IgD-negative memory B cell (primary cell): ENCODE results near the gene WNT11. TPM values are rescaled to one million over a fixed set of nuclear protein-coding genes. Genes with fewer than 3 reads are reported as not detected.
"Not testable (repeated sequence)": the region's sequence is repeated elsewhere in the genome, so short reads cannot be mapped to it uniquely, and the experiment has no call there.

Experiments
- H3K27ac Mint-ChIP-seq, 3 donors: one replicate each; pipeline ENCODE4 v1.8.0; 2020 to 2022; ENCODE audit warnings: mild to moderate bottlenecking in 3 of 3, mixed read lengths in 3 of 3, moderate library complexity in 1 of 3
- H3K27me3 Mint-ChIP-seq: one replicate; pipeline ENCODE4 v1.8.0; 2021; ENCODE audit warnings: mixed read lengths
- H3K36me3 Mint-ChIP-seq: one replicate; pipeline ENCODE4 v1.8.0; 2020; ENCODE audit warnings: mild to moderate bottlenecking, mixed read lengths
- H3K4me1 Mint-ChIP-seq, 3 donors: one replicate each; pipeline ENCODE4 v1.8.0; 2020 to 2022; ENCODE audit warnings: mixed read lengths in 3 of 3, mild to moderate bottlenecking in 1 of 3
- H3K4me3 Mint-ChIP-seq, 4 donors: one replicate each; pipeline ENCODE4 v1.8.0; 2020 to 2022; ENCODE audit warnings: mild to moderate bottlenecking in 4 of 4, mixed read lengths in 4 of 4, moderate library complexity in 3 of 4
- H3K9me3 Mint-ChIP-seq, 3 donors: one replicate each; pipeline ENCODE4 v1.8.0; 2020 to 2021; ENCODE audit warnings: mixed read lengths in 3 of 3, mild to moderate bottlenecking in 1 of 3
- polyA plus RNA-seq: library from polyadenylated mRNA; unstranded; fragments of 300-500 nt; fragmentation: Illumina TruSeq; gene quantifications from one replicate; pipeline ENCODE4 v1.2.3, GENCODE V29; 2021

WNT11 gene
- polyA plus RNA-seq, 1 donor from 2014 or later: not detected

DNA sequence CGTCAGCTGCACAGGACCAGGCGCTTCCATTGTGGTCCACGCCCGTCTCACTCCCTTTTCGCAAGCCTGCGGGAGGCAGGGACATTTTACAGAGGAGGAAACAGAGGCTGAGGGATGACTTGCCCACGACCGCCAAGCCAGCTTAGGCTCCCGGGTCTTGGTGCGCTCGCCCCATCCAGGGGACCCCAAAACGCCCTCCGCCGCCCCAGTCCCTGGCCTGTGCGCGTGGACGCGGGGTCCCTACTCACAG lies 300 bp downstream of the WNT11 start:
- H3K27ac Mint-ChIP-seq: no peak overlapping the region
- no peaks in the 10 kb centered on the region for H3K9me3 Mint-ChIP-seq
- peaks cover 30% of the 10 kb centered on the region for H3K27me3 Mint-ChIP-seq

DNA sequence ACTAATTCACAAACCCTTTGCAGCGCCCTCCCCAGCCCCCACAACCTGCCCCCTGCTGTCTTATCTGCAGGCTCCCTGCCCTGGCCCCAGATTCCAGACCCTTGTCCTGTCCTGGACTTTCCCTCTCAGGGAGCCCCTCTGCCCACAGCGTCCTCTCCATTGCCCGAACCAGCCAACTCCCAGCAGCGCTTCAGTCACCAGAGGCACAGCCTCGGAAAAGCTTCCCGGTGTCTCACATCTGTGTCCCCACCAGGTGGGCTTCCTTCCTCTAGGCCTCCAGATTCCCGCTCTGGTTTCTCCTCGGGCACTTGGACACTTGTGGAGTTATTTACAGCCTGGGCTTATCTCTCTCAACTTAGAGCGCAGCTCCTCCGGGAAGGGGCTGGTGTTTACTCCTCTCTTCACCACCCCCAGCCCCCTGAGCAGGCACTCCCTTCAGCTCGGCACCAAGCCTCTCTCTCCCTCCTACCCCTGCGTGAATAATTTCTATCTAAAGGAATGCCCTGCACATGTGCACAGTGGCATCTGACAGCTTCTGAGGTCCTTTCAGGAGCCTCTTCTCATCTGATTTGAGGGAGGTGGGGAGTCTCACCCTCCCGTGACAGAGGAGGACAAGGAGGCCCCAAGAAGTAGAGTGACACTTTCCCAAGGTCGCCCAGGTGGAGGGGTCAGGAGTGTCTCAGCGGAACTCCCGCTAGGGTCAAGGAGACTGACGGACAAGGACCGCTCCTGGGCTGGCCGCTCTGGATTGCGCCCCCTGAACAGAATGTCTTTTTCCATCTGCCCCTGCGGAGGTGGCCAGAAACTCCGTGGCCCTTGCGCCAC lies 838 bp downstream of the WNT11 start:
- Mint-ChIP-seq H3K36me3 (peaks cover 1% of the 10 kb centered on the region), H3K4me1 (peaks cover 0 to 12% (median 10%) of the 10 kb centered on the region in 3 donors), H3K27ac (no peak overlapping the region), H3K9me3 (no peaks in the 10 kb centered on the region), H3K4me3 (peak overlapping the region; percentile 59 to 84 (median 74)), H3K27me3 (peaks cover 28% of the 10 kb centered on the region)

More for the DNA sequence above, 300 bp downstream of the WNT11 start:
- H3K36me3 Mint-ChIP-seq: no peaks in the 10 kb centered on the region
- peaks cover 0 to 12% (median 10%) of the 10 kb centered on the region in 3 donors for H3K4me1 Mint-ChIP-seq
- peak overlapping the region; percentile 59 to 84 (median 74) for H3K4me3 Mint-ChIP-seq

DNA sequence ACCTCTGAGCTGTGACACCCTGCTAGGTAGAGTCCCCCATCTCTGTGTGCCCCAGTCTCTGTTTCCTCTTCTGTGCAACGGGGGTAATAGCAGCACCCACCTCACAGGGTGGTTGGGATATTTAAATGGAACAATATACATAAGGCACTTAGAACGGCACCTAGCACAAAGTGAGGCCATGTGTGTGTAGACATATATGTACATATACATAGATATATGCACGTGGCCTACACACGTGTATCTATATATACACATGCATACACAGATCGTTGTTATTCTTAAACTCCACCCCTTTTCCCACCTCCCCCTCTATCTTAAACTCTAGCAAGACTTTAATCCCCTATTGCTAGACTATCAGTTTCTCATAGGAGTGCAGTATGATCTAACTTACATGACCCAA lies 2.4 kb downstream of the WNT11 start:
- H3K27ac Mint-ChIP-seq: no peak overlapping the region
- peaks cover 29% of the 10 kb centered on the region for H3K27me3 Mint-ChIP-seq
- H3K4me3 Mint-ChIP-seq: peak overlapping the region in 1 of 4 donors; percentile 60
- peaks cover 1% of the 10 kb centered on the region for H3K36me3 Mint-ChIP-seq
- H3K4me1 Mint-ChIP-seq: peaks cover 0 to 12% (median 10%) of the 10 kb centered on the region in 3 donors
- no peaks in the 10 kb centered on the region for H3K9me3 Mint-ChIP-seq

- Mint-ChIP-seq H3K9me3 (no peaks in the 10 kb centered on the region), H3K27ac (no peak overlapping the region), H3K36me3 (peaks cover 1% of the 10 kb centered on the region), H3K27me3 (peaks cover 27% of the 10 kb centered on the region), H3K4me1 (peaks cover 0 to 12% (median 10%) of the 10 kb centered on the region in 3 donors), H3K4me3 (no peak overlapping the region)
Measured at GRCh38 chr11:76203131-76203925, 3.0 kb downstream of the WNT11 start.

GRCh38 chr11:76201672-76202412 lies 4.5 kb downstream of the WNT11 start:
- H3K27me3 Mint-ChIP-seq: peaks cover 20% of the 10 kb centered on the region
- no peak overlapping the region for H3K4me3 Mint-ChIP-seq

GRCh38 chr11:76201056-76201455 lies 5.2 kb downstream of the WNT11 start:
- H3K27me3 Mint-ChIP-seq: peaks cover 17% of the 10 kb centered on the region
- H3K9me3 Mint-ChIP-seq: no peaks in the 10 kb centered on the region

More at GRCh38 chr11:76201672-76202412, 4.5 kb downstream of the WNT11 start:
- Mint-ChIP-seq H3K36me3 (peaks cover 4% of the 10 kb centered on the region), H3K9me3 (no peaks in the 10 kb centered on the region), H3K4me1 (peaks cover 0 to 8% (median 7%) of the 10 kb centered on the region in 3 donors), H3K27ac (no peak overlapping the region)

DNA sequence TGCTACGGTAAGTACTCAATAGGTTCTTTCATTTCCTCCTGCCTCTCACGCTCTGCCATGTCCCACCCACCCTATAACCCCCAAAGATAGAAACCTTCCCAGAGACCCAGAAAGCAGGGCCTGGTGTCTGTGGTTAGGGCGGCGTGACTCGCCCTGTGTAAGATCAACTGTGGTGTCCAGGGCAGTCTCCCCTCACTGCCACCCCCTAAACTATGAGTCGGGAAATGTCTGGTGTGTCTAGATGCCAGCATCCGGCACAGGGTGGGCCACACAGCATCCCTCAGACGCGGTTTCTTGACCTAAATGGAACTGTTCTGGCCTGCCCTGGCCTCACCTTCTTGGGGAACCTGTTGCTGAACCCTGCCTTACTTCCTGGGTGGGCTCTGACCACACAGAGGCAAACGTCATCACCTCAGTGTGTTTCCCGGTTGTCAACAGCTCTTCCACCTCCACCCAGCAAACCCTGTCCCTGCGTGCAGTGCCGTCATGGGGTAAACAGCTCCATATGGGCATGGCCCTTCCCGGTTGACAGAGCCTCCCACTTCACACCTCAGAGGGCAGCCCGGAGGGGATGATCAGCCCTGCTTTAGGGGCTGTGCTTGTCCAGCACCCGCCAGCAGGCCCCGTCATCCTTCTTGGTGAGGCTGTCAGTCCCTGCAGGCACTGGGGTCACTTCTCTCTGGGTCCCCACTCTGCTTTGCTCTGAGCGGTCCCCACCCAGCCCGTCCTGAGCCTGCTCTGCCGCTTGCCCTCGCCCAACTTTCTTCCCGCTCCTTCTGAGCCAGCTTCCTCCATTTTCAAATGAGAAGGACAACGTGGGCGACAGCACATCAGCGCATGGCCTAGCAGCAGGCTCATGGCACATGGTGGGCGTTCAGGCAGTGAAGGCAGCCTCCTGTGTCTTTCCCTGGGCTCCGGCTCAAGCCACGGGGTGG lies 6.0 kb downstream of the WNT11 start:
- peaks cover 6% of the 10 kb centered on the region for H3K36me3 Mint-ChIP-seq
- H3K27ac Mint-ChIP-seq: peak overlapping the region in 1 of 3 donors; percentile 62
- H3K9me3 Mint-ChIP-seq: no peaks in the 10 kb centered on the region
- no peak overlapping the region for H3K4me3 Mint-ChIP-seq
- H3K27me3 Mint-ChIP-seq: peaks cover 11% of the 10 kb centered on the region
- no peaks in the 10 kb centered on the region for H3K4me1 Mint-ChIP-seq

More at GRCh38 chr11:76201056-76201455, 5.2 kb downstream of the WNT11 start:
- Mint-ChIP-seq H3K4me1 (peaks cover 0 to 6% (median 5%) of the 10 kb centered on the region in 3 donors), H3K27ac (peak overlapping the region in 1 of 3 donors; percentile 62), H3K4me3 (no peak overlapping the region), H3K36me3 (peaks cover 6% of the 10 kb centered on the region)

- not testable (repeated sequence) for H3K27ac Mint-ChIP-seq, H3K4me3 Mint-ChIP-seq, H3K9me3 Mint-ChIP-seq, H3K27me3 Mint-ChIP-seq, H3K36me3 Mint-ChIP-seq, H3K4me1 Mint-ChIP-seq
Measured at GRCh38 chr11:76198691-76199090, 7.6 kb downstream of the WNT11 start.

- no peaks in the 10 kb centered on the region for H3K9me3 Mint-ChIP-seq
- peaks cover 2% of the 10 kb centered on the region for H3K27me3 Mint-ChIP-seq
- H3K4me3 Mint-ChIP-seq: no peak overlapping the region
- H3K27ac Mint-ChIP-seq: no peak overlapping the region
- H3K36me3 Mint-ChIP-seq: peaks cover 8% of the 10 kb centered on the region
- H3K4me1 Mint-ChIP-seq: no peaks in the 10 kb centered on the region
Measured at GRCh38 chr11:76197941-76198640, 8.2 kb downstream of the WNT11 start.

GRCh38 chr11:76197332-76197731 lies 9.0 kb downstream of the WNT11 start:
- peaks cover 2% of the 10 kb centered on the region for H3K27me3 Mint-ChIP-seq
- no peaks in the 10 kb centered on the region for H3K9me3 Mint-ChIP-seq
- H3K27ac Mint-ChIP-seq: peak overlapping the region in 1 of 3 donors; percentile 10
- no peaks in the 10 kb centered on the region for H3K4me1 Mint-ChIP-seq
- peaks cover 8% of the 10 kb centered on the region for H3K36me3 Mint-ChIP-seq
- H3K4me3 Mint-ChIP-seq: no peak overlapping the region

- no peak overlapping the region for H3K4me3 Mint-ChIP-seq
- no peak overlapping the region for H3K27ac Mint-ChIP-seq
- H3K27me3 Mint-ChIP-seq: peaks cover 2% of the 10 kb centered on the region
- no peaks in the 10 kb centered on the region for H3K9me3 Mint-ChIP-seq
- peaks cover 8% of the 10 kb centered on the region for H3K36me3 Mint-ChIP-seq
- no peaks in the 10 kb centered on the region for H3K4me1 Mint-ChIP-seq
Measured at GRCh38 chr11:76196849-76197248, 9.5 kb downstream of the WNT11 start.

DNA sequence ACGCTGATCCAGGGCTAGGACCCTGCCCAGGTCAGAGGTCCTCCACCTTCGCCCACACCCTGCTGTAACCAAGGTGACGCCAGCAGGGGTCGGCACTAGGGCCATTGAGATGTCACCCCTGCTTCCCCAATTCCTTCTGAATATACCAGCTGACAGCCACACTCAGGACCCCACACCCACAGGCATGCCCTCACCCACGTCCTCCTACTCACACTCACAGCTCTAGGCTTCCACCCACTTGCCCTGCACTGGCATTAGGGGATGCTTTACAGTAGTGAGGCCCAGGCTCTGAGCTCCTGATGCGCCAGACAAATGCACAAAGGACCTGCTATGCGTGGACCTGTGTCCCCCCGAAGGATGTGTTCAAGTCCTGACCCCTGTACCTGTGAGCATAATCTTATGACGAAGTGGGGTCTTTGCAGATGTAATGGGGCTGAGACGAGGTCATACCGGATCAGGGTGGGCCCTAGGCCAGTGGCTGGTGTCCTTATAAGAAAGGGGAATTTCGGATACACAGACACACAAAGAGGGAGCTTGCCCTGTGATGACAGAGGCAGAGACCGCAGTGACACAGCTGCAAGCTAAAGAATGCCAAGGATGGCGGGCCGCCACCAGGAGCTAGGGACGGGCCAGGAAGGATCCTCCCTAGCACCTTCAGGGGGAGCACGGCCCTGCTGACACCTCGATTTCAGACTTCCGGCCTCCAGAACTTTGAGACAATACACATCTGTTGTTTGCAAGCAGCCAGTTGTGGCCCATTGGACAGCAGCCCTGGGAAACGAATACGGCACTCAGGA lies 11.2 kb downstream of the WNT11 start:
- Mint-ChIP-seq H3K4me1 (no peaks in the 10 kb centered on the region), H3K9me3 (no peaks in the 10 kb centered on the region), H3K36me3 (peaks cover 7% of the 10 kb centered on the region), H3K4me3 (peak overlapping the region in 1 of 4 donors; percentile 52), H3K27me3 (peaks cover 2% of the 10 kb centered on the region), H3K27ac (no peak overlapping the region)

- no peak overlapping the region for H3K27ac Mint-ChIP-seq
- no peak overlapping the region for H3K4me3 Mint-ChIP-seq
- no peaks in the 10 kb centered on the region for H3K4me1 Mint-ChIP-seq
- peaks cover 7% of the 10 kb centered on the region for H3K36me3 Mint-ChIP-seq
- H3K27me3 Mint-ChIP-seq: no peaks in the 10 kb centered on the region
- H3K9me3 Mint-ChIP-seq: no peaks in the 10 kb centered on the region
Measured at GRCh38 chr11:76193219-76193618, 13.1 kb downstream of the WNT11 start.
